ENCODE results near the gene DGKB.

Gene DGKB

GRCh38 chr7:14622559-14622958 is 280.0 kb downstream of the DGKB start:
- no peak for TF ChIP-seq CTCF (conservative IDR thresholded peaks at IDR 0.05)
- no peak overlapping the region for H3K27ac ChIP-seq

DNA sequence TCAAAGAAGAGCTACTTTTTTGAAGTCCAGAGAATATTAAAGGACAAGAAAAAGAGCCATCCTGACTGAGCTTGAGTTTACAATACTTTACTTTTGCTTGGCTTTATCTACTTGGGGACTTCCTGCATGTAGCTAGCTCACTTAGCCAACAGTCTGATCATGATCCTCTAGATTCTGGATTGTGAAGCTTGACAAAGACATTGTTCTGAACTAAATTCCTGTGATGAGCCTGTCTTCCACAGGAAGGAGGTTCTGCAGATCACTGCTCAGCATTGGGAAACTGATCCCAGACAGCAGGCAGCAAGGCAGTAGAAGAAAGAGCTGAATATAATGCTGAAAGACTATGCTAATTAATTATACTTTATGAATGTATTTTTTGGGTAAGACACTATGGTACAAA is 296.4 kb downstream of the DGKB start:
- no peak for TF ChIP-seq CTCF (conservative IDR thresholded peaks at IDR 0.05)

GRCh38 chr7:14604606-14605005 is 297.9 kb downstream of the DGKB start:
- no peak overlapping the region for H3K27ac ChIP-seq
- TF ChIP-seq CTCF (conservative IDR thresholded peaks at IDR 0.05): no peak

More for the DNA sequence above, 296.4 kb downstream of the DGKB start:
- H3K27ac ChIP-seq: no peak overlapping the region

DNA sequence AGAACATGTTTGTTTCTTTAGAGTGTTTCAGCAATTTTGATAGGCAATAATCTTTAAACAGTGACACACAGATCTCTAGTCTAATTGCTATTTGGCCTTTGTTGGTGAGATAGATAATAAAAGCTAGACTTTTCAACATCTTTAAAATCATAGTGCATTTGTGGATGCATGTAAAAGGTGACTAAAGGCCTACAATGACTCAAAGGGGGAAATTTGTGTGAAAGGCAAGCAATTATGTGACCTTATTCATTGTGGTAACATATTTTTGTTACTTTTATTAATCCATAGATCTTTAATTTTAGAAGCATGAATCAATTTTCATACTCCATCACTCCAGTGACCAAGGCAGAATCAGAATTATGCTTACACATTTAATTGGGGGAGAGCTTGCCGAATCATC is 299.7 kb downstream of the DGKB start:
- no peak for TF ChIP-seq CTCF (conservative IDR thresholded peaks at IDR 0.05)
- H3K27ac ChIP-seq: no peak overlapping the region

DNA sequence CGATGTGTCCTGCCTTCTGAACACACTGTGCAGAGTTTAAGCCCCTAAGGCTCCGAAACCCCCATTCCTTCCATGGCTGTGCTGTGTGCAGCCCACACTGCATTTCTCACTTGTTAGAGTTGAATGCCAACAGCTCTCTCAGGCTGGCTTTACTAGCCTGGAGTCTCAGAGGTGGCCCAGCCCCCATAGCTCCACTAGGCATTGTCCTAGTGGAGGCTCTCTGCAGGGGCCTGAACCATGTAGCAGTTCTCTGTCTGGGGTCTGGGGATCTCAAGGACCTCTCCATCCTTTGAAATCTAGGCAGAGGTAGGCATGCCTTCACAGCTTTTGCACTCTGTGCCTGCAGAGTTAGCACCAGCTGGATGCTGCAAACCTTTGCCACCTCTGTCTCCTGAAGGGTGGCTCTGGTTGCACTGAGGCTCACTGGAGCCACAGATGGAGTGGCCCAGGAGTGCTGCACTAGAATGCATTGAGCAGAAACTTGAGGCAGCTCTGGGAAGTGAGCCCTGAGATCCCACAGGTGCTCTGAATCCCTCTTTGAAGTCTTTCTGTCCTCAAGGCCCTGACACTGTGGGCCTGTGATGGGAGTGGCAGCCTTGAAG is 301.7 kb downstream of the DGKB start:
- no peak for TF ChIP-seq CTCF (conservative IDR thresholded peaks at IDR 0.05)
- no peak overlapping the region for H3K27ac ChIP-seq

DNA sequence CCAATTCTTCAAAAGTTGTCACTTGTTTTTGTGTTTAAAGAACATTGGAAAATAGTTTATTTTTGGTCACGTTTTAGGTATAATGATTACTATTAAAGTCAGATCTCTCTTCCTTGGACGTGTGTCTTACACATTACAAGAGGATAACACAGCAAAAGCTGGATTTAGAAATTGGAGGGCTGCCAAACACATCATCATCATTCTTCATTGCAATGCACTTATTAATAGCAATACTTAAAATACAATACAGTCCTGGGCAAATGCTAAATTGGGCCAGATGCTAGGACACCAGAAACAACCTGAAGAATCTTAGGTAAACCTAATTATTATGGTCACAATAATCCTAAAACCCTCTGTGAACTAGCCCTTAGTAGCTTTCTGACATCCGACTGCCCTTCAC is 303.6 kb downstream of the DGKB start:
- H3K27ac ChIP-seq: no peak overlapping the region
- no peak for TF ChIP-seq CTCF (conservative IDR thresholded peaks at IDR 0.05)

DNA sequence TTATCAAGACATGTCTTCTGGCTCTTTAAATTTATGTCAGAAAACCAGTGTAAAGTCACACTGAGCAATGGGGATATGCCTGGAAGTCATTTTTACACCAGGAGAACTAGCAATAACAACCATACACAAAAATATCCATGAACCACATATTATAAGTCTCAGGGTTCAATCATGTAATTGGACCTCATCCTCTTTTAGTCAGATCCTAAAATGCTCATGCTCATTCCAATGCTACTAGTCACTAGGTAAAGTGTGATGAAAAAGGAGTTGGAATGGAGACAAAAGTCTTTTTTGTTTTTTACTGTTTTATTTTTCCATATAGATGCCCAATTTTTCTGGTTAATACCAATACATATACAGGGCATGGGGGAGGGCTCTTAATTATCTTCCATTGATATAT is 306.1 kb downstream of the DGKB start:
- TF ChIP-seq CTCF (conservative IDR thresholded peaks at IDR 0.05): no peak
- H3K27ac ChIP-seq: no peak overlapping the region

All from VCaP (cell line).